CD4-positive, alpha-beta T cell treated with Interleukin-2 at 100 ng/mL for 4 hours (primary cell): ENCODE data around the gene IL12RB2.

Source experiments
- DNase-seq: peaks from one replicate; pipeline ENCODE4 v3.0.0-alpha.2; 2020; ENCODE audit warnings: low spot score

IL12RB2 gene

DNA sequence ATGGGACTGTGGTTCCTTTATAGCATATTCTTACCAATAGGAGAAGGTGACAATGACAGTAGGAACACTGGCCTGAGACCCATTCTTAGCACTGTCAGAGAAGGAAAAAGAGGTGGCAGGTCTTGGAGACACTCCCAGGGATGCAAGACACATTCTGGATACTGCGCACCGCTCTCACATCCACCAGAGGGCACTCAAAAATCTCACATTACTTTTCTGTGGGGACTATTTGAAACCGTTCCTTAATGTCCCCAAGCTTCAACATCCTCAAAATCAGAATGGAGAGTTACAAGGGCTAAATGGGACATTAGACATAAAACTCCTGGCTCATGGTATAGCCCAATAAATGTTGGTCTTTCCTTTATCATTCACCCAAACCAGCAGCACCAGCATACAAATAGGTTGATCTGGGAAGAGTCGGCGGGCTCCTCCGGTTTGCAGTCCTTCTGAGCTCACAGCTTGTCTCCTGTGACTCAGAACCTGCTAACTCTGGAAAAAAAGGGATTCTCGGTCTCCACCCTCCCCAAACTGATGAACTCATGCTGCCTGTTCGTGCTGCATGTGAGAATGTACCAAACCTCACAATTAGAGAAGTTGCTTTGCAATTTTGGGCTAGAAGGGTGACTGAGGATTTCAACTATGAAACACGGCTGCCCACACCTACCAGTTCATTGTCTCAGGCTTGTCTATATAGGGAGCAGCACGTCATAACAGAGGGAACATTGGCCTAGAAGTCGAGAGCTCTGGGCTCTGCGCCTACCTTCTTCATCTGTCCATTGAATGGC lies 40.2 kb downstream of the IL12RB2 start:
- DNase-seq = peak; percentile 10

- DNase-seq = no peak
Observed at GRCh38 chr1:67348586-67349252, 41.0 kb downstream of the IL12RB2 start.

DNA sequence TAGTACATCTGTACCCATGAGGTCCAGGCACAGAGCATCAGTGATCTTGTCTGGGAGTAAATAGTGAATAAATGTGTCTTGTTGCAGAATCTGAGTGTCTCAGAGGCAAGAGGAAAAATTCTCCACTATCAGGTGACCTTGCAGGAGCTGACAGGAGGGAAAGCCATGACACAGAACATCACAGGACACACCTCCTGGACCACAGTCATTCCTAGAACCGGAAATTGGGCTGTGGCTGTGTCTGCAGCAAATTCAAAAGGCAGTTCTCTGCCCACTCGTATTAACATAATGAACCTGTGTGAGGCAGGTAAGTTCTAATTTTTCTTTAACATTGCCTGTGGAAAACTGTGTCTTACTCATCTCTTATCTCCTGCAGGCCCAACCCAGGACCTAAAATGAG lies 43.1 kb downstream of the IL12RB2 start:
- DNase-seq = peak; percentile 16

DNA sequence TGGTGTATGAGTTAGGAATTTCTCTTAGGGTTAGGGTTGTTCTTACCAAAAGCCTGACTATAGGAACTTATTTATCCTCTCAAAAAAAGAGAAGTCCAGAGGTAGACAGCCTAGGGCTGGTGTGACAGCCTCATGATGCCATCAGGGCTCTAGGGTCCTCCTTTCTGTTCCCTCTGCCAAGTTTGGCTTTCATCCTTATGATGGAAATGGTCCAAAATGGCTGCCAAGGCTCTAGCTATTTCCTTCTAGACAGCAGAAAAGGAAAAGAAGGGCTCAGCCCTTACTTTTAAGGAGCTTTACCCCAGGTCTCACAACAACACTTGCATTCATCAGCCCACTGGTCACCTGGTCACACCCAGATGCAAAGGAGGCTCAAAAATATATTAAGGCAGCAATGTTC lies 44.5 kb downstream of the IL12RB2 start:
- no peak for DNase-seq

DNA sequence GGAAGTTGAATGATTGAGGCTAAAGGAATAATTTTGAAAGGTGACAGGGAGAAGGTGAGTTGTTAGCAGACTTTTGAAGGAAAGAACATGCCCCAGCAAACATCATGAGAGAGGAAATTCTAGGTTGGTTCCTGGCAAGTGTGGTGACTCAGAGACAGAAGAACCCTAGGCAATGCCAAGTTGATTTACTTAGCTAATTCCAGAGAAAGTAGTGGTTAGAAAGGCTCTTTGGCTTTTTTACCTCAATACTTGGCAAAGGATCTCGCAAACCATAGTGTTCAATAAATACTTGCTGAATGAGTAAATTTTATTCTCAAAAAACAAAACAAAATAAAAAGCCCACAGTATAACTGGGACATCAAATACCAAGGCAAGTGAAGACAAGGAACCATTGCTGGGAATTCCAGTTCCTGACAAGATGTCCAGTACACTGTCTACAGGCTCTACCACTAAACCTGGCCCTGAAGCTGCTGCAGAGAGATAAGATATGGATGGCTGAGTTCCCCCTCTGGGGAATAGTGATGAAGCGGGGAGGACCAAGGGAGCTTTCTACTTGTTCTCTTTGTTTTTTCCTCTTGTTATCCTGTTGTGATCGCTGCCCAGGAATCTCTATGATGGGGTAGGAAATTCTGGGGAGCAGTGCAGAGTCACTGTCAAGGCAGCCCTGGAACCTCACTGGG lies 48.2 kb downstream of the IL12RB2 start:
- DNase-seq = no peak

GRCh38 chr1:67359592-67359991 lies 51.9 kb downstream of the IL12RB2 start:
- no peak for DNase-seq

DNA sequence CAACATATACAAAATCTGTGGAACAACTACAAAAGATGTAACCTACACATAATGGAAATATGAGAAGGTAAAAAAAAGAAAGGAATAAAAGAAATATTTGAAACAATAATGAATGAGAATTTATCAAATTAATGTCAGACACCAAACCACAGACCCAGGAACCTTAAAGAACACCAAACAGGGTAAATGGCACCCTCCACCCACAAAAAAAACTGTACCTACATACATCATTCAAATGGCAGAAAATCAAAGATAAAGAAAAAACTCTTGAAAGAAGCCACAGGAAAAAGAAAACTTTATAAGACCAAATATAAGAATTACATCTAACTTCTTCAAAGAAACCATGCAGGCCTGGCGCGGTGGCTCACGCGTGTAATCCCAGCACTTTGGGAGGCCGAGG lies 54.0 kb downstream of the IL12RB2 start:
- no peak for DNase-seq

- no peak for DNase-seq
Observed at GRCh38 chr1:67367370-67368045, 59.8 kb downstream of the IL12RB2 start.

DNA sequence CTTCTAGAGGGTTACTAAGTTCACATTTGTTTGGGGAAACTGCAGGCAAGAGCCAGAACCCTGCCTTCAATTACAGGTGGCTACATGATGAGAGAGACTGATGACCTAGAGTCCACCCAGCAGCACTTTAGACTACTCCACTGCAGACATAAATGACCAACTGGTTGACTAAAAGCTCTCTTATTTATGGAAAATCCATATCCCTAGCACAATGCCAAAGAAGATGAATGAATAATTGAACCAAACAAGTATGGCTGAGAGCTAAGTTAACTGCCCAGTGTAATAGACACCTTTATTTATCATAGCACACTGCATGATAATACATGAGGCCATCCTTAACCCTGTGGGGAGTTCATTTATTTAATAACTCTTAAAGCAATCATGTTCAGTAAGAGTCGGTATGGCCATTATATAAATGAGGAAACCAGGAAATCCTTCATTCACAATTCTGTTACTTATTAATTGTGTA lies 60.4 kb downstream of the IL12RB2 start:
- DNase-seq = no peak

- no peak for DNase-seq
Observed at GRCh38 chr1:67371043-67371442, 63.4 kb downstream of the IL12RB2 start.

- no peak for DNase-seq
Observed at GRCh38 chr1:67371681-67372080, 64.0 kb downstream of the IL12RB2 start.

DNA sequence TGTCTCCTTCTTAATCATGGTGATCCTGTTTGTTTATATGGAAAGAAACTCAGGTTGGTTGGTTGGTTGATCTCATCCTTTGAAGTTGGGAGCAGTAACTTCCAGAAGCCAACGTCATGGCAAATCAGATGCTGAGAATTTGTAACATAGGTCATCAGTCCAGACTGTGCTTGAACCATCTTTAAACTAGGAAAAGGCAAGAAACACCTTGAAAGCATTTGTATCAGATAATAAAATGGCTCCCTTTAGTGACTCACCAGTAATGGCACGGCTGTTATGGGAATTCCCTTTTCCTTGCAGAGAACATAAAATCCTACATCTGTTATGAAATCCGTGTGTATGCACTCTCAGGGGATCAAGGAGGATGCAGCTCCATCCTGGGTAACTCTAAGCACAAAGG lies 64.5 kb downstream of the IL12RB2 start:
- no peak for DNase-seq

- DNase-seq = no peak
Observed at GRCh38 chr1:67372898-67373297, 65.2 kb downstream of the IL12RB2 start.

- DNase-seq = no peak
Observed at GRCh38 chr1:67376381-67376780, 68.7 kb downstream of the IL12RB2 start.

GRCh38 chr1:67377253-67377652 lies 69.6 kb downstream of the IL12RB2 start:
- no peak for DNase-seq

DNA sequence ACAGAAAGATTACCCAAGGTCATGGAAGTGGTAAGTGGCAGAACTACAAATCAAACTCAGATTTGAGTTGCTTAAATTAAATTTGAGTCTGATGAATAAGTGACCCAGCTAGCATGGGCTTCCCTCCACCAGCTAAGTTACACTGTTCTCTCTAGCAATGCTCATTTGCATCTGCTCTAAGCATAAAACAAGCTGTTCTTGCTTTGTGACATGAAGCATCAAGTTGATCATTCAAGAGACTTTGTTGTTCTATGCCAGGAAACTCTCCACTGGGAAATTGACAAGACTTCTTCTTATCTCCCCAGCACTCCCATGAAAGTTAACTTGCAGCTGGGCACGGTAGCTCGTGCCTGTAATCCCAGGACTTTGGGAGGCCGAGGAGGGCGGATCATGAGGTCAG lies 73.5 kb downstream of the IL12RB2 start:
- DNase-seq = no peak

GRCh38 chr1:67382292-67382691 lies 74.6 kb downstream of the IL12RB2 start:
- DNase-seq = no peak

DNA sequence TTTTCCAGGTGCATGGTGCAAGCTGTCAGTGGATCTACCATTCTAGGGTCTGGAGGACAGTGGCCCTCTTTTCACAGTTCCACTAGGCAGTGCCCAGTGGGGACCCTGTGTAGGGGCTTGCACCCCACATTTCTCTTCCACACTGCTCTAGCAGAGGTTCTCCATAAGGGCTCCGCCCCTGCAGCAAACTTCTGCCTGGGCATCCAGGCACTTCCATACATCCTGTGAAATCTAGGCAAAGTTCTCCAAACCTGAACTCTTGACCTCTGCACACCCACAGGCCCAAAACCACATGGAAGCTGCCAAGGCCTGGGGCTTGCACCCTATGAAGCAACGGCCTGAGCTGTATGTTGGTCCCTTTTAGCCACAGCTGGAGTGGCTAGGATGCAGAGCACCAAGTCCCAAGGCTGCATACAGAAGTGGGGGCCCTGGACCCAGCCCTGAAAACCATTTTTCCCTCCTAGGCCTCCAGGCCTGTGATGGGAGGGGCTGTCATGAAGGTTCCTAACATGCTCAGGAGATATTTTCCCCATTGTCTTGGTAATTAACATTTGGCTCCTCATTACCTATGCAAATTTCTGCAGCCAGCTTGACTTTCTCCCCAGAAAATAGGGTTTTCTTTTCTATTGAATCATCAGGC lies 76.4 kb downstream of the IL12RB2 start:
- no peak for DNase-seq

- no peak for DNase-seq
Observed at GRCh38 chr1:67390041-67390887, 82.6 kb downstream of the IL12RB2 start.

DNA sequence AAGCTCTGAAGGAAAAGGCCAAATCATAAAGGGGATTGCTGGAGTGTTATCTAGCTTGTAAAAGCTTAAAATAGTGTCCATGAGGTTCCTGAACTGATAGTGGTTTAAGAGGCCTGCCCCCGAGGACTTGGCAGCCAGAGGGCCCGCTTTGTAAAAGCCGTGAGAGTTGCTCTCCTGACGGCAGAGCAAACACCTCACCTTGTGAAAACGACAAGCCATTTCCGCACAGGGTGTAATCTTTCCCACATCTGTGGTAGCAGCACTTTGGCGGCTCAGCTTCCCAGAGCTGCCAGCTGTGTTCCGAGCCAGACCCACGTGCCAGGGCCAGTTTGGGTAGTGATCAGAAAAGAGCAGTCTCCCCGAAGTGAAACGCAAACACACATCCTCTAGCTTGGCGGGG lies 85.6 kb downstream of the IL12RB2 start:
- no peak for DNase-seq

DNA sequence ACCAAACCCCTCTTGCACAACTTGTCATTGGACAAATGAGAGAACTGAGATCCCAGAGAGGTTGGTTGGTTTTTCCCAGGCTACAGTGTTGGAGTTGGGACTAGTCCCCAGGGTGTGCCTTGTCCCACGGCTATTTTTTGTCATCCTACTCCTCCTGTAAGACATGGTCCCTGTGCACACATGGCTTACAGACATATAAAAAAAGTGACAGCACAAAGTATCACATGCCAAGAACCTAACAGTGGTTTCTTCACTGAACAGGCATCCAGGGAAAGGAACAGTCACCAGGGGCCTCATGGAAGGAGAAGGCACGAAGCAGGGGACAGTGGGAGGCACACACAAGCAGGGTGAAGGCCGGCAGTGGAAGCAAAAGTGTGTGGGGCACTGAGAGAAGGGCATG lies 86.1 kb downstream of the IL12RB2 start:
- DNase-seq = no peak
